Stimulated activated CD4-positive, alpha-beta T cell treated with anti-CD3 and anti-CD28 coated beads, Interleukin-15, amount 100 ng/mL, for 48 hours (primary cell): Measurements from ENCODE around the gene PHLDB2.

Experiments
- DNase-seq, 2 donors: peaks; one replicate each; pipeline ENCODE4 v3.0.0-alpha.2; 2020; ENCODE audit warnings: low read depth in 2 of 2

Gene PHLDB2

GRCh38 chr3:111884411-111885018 lies 25.4 kb downstream of the PHLDB2 start:
- DNase-seq: no peak

GRCh38 chr3:111885578-111885977 lies 26.5 kb downstream of the PHLDB2 start:
- no peak for DNase-seq

GRCh38 chr3:111890051-111890580 lies 31.1 kb downstream of the PHLDB2 start:
- DNase-seq: no peak

GRCh38 chr3:111892070-111892469 lies 33.0 kb downstream of the PHLDB2 start:
- DNase-seq: no peak

- no peak for DNase-seq
Observed at GRCh38 chr3:111895071-111895470, 36.0 kb downstream of the PHLDB2 start.

GRCh38 chr3:111899966-111900365 lies 40.9 kb downstream of the PHLDB2 start:
- no peak for DNase-seq

GRCh38 chr3:111901637-111902036 lies 42.6 kb downstream of the PHLDB2 start:
- DNase-seq: no peak

GRCh38 chr3:111902534-111902933 lies 43.5 kb downstream of the PHLDB2 start:
- no peak for DNase-seq

GRCh38 chr3:111903067-111903511 lies 44.0 kb downstream of the PHLDB2 start:
- no peak for DNase-seq

- no peak for DNase-seq
Observed at GRCh38 chr3:111904376-111905241, 45.5 kb downstream of the PHLDB2 start.

- no peak for DNase-seq
Observed at GRCh38 chr3:111906656-111907055, 47.6 kb downstream of the PHLDB2 start.

- DNase-seq: no peak
Observed at GRCh38 chr3:111907151-111907550, 48.1 kb downstream of the PHLDB2 start.

- DNase-seq: no peak
Observed at GRCh38 chr3:111910806-111911205, 51.7 kb downstream of the PHLDB2 start.

GRCh38 chr3:111911446-111911845 lies 52.4 kb downstream of the PHLDB2 start:
- no peak for DNase-seq

GRCh38 chr3:111913163-111913763 lies 54.2 kb downstream of the PHLDB2 start:
- no peak for DNase-seq

- DNase-seq: no peak
Observed at GRCh38 chr3:111915905-111916304, 56.8 kb downstream of the PHLDB2 start.

GRCh38 chr3:111917300-111917699 lies 58.2 kb downstream of the PHLDB2 start:
- no peak for DNase-seq

GRCh38 chr3:111919370-111920065 lies 60.5 kb downstream of the PHLDB2 start:
- no peak for DNase-seq

- no peak for DNase-seq
Observed at GRCh38 chr3:111921181-111921580, 62.1 kb downstream of the PHLDB2 start.

- no peak for DNase-seq
Observed at GRCh38 chr3:111923095-111923771, 64.2 kb downstream of the PHLDB2 start.

- DNase-seq: no peak
Observed at GRCh38 chr3:111923806-111924205, 64.7 kb downstream of the PHLDB2 start.
